IMR-90 (cell line): ENCODE results near the gene KCNN3. TPM values are rescaled to one million over a fixed set of nuclear protein-coding genes. Genes with fewer than 3 reads are reported as not detected.

Source experiments
- ATAC-seq: fragments of 200-7000 bp; cut with Tn5 transposase; 2 replicates; pipeline ENCODE4 v1.9.1; 2020; ENCODE audit warnings: low read depth, mild to moderate bottlenecking, moderate library complexity
- BruUV-seq: library from RNA; stranded (reverse); fragments of 400-500 nt; replicated peaks from 2 replicates; lab custom pipeline; 2021; lab: Mats Ljungman, UMichigan
- CTCF ChIA-PET: fragments of 300-600 bp; formaldehyde crosslinking; extraction: SDS; loops from one replicate; lab custom pipeline; 2021; ENCODE audit warnings: antibody characterized with exemption; lab: Yijun Ruan, JAX
- POLR2A ChIA-PET: fragments of 300-600 bp; sonication (Branson Sonifier 250); formaldehyde crosslinking; loops from one replicate; lab custom pipeline; 2022; ENCODE audit warnings: antibody characterized with exemption; ENCODE audit not compliant: unreplicated experiment; lab: Charles Lee
- DNase-seq: peaks from one replicate; pipeline ENCODE4 v3.0.0; 2013
- H2AFZ ChIP-seq: replicated peaks from 2 replicates; pipeline ENCODE3; 2013; ENCODE audit warnings: low read length, mild to moderate bottlenecking; ENCODE audit not compliant: poor library complexity
- H2AK5ac ChIP-seq: 2 replicates; pipeline ENCODE4 v1.6.1; 2013; ENCODE audit warnings: low read depth, low read length, inconsistent platforms
- H2AK9ac ChIP-seq: replicated peaks from 2 replicates; pipeline ENCODE3; 2013; ENCODE audit warnings: mild to moderate bottlenecking, low read depth, low read length, moderate library complexity; ENCODE audit not compliant: poor library complexity
- H2BK120ac ChIP-seq: 2 replicates; pipeline ENCODE4 v1.6.1; 2013; ENCODE audit warnings: low read depth, low read length, inconsistent platforms
- H2BK15ac ChIP-seq: 3 replicates; pipeline ENCODE4 v1.6.1; 2013; ENCODE audit warnings: low read depth, low read length, inconsistent platforms
- H2BK20ac ChIP-seq: 2 replicates; pipeline ENCODE4 v1.6.1; 2013; ENCODE audit warnings: low read depth, mild to moderate bottlenecking, inconsistent platforms, low read length, moderate library complexity
- H2BK5ac ChIP-seq: 2 replicates; pipeline ENCODE4 v1.6.1; 2013; ENCODE audit warnings: mild to moderate bottlenecking, low read depth, low read length, inconsistent platforms; ENCODE audit not compliant: poor library complexity, severe bottlenecking
- H3K14ac ChIP-seq: replicated peaks from 2 replicates; pipeline ENCODE4 v1.6.1; 2013; ENCODE audit warnings: low read depth, low read length, inconsistent platforms
- H3K18ac ChIP-seq: 2 replicates; pipeline ENCODE4 v1.6.1; 2013; ENCODE audit warnings: low read depth, low read length, control low read depth
- H3K23ac ChIP-seq: 2 replicates; pipeline ENCODE4 v1.6.1; 2013; ENCODE audit warnings: low read depth, low read length, inconsistent platforms
- H3K27ac ChIP-seq: 2 replicates; pipeline ENCODE4 v1.5.1; 2013; ENCODE audit warnings: mild to moderate bottlenecking, control low read depth, low read length; ENCODE audit not compliant: insufficient read depth
- H3K27me3 ChIP-seq: 2 replicates; pipeline ENCODE4 v1.6.1; 2013; ENCODE audit warnings: low read length; ENCODE audit not compliant: control insufficient read depth, insufficient read depth
- H3K36me3 ChIP-seq: 2 replicates; pipeline ENCODE4 v1.6.1; 2013; ENCODE audit warnings: low read length, mixed read lengths; ENCODE audit not compliant: control insufficient read depth, insufficient read depth
- H3K4ac ChIP-seq: 2 replicates; pipeline ENCODE4 v1.6.1; 2013; ENCODE audit warnings: low read depth, low read length, inconsistent platforms
- H3K4me1 ChIP-seq: 2 replicates; pipeline ENCODE4 v1.6.1; 2013; ENCODE audit warnings: low read length, mixed read lengths; ENCODE audit not compliant: control insufficient read depth, insufficient read depth
- H3K4me2 ChIP-seq: 2 replicates; pipeline ENCODE4 v1.6.1; 2013; ENCODE audit warnings: low read depth, mild to moderate bottlenecking, control low read depth, low read length, moderate library complexity
- H3K4me3 ChIP-seq: 2 replicates; pipeline ENCODE4 v1.5.1; 2013; ENCODE audit warnings: low read depth, mild to moderate bottlenecking, control low read depth, low read length, moderate library complexity; ENCODE audit not compliant: insufficient read depth
- H3K56ac ChIP-seq: 2 replicates; pipeline ENCODE4 v1.6.1; 2013; ENCODE audit warnings: low read length, inconsistent platforms; ENCODE audit not compliant: insufficient read depth; ENCODE audit errors: extremely low read depth
- H3K79me1 ChIP-seq, 2 experiments: 2 replicates each; pipeline ENCODE4 v1.6.1; 2013; ENCODE audit warnings: low read length in 2 of 2, inconsistent platforms in 1 of 2, low read depth in 1 of 2
- H3K9ac ChIP-seq: 2 replicates; pipeline ENCODE4 v1.6.1; 2013; ENCODE audit warnings: low read depth, low read length, control low read depth
- H3K9me1 ChIP-seq: 2 replicates; pipeline ENCODE4 v1.6.1; 2013; ENCODE audit warnings: low read length, inconsistent platforms; ENCODE audit not compliant: insufficient read depth
- H3K9me3 ChIP-seq: 2 replicates; pipeline ENCODE4 v1.6.1; 2013; ENCODE audit warnings: low read length; ENCODE audit not compliant: control insufficient read depth, insufficient read depth
- H4K20me1 ChIP-seq: 2 replicates; pipeline ENCODE4 v1.6.1; 2013; ENCODE audit warnings: low read length, inconsistent platforms; ENCODE audit not compliant: insufficient read depth
- H4K5ac ChIP-seq: 2 replicates; pipeline ENCODE4 v1.6.1; 2013; ENCODE audit warnings: mild to moderate bottlenecking, low read depth, low read length, control low read depth
- H4K8ac ChIP-seq, 2 experiments: 2 replicates each; pipeline ENCODE4 v1.6.1; 2013; ENCODE audit warnings: low read depth in 2 of 2, low read length in 2 of 2, control low read depth in 1 of 2, inconsistent platforms in 1 of 2
- H4K91ac ChIP-seq: 2 replicates; pipeline ENCODE4 v1.6.1; 2013; ENCODE audit warnings: low read depth, low read length, inconsistent platforms; ENCODE audit not compliant: insufficient read depth
- BHLHE40 ChIP-seq: fragments of 150-350 bp; IDR thresholded peaks from 2 replicates; pipeline ENCODE4 v1.6.1; 2016; ENCODE audit warnings: mild to moderate bottlenecking, low read depth, low read length
- CEBPB ChIP-seq: IDR thresholded peaks from 2 replicates; pipeline ENCODE4 v1.6.1; 2012; ENCODE audit warnings: low read depth, low read length, improper control_type of control experiment
- ELK1 ChIP-seq: fragments of 150-350 bp; IDR thresholded peaks from 2 replicates; pipeline ENCODE4 v1.6.1; 2016; ENCODE audit warnings: low read depth, mild to moderate bottlenecking, low read length, moderate library complexity, borderline replicate concordance
- FOS ChIP-seq: fragments of 150-350 bp; IDR thresholded peaks from 2 replicates; pipeline ENCODE4 v1.6.1; 2016; ENCODE audit warnings: low read depth, low read length
- MAFK ChIP-seq: IDR thresholded peaks from 2 replicates; pipeline ENCODE4 v1.6.1; 2012; ENCODE audit warnings: low read depth, low read length, improper control_type of control experiment
- MAZ ChIP-seq: IDR thresholded peaks from 2 replicates; pipeline ENCODE4 v1.6.1; 2012; ENCODE audit warnings: low read depth, mild to moderate bottlenecking, low read length, improper control_type of control experiment, moderate library complexity, borderline replicate concordance
- MXI1 ChIP-seq: IDR thresholded peaks from 2 replicates; pipeline ENCODE4 v1.6.1; 2012; ENCODE audit warnings: low read depth, mild to moderate bottlenecking, low read length, moderate library complexity, borderline replicate concordance
- POLR2A ChIP-seq: IDR thresholded peaks from 2 replicates; pipeline ENCODE4 v1.6.1; 2012; ENCODE audit warnings: mild to moderate bottlenecking, low read depth, low read length
- RAD21 ChIP-seq: IDR thresholded peaks from 2 replicates; pipeline ENCODE4 v1.6.1; 2012; ENCODE audit warnings: low read length, improper control_type of control experiment
- RFX5 ChIP-seq: IDR thresholded peaks from 2 replicates; pipeline ENCODE4 v1.8.0; 2012; ENCODE audit warnings: low read depth, mild to moderate bottlenecking, low read length, moderate library complexity
- SMC3 ChIP-seq: fragments of 150-350 bp; IDR thresholded peaks from 2 replicates; pipeline ENCODE4 v1.6.1; 2016; ENCODE audit warnings: low read depth, mild to moderate bottlenecking, antibody characterized with exemption, low read length, moderate library complexity
- WGBS, 2 experiments: methylation state at CpG; one replicate each; pipeline versions ENCODE4 v1.1.5 to v1.1.7; 2013; ENCODE audit warnings: missing lambda C conversion rate in 2 of 2; ENCODE audit not compliant: insufficient read length in 1 of 2; ENCODE audit errors: extremely low coverage in 2 of 2; 5-methylcytosine and 5-hydroxymethylcytosine counted together
- dilution Hi-C: fragments of 300-500 bp; cut with HindIII; formaldehyde crosslinking; loops from one replicate; pipeline ENCODE4 v1.14.3; 2018; ENCODE audit warnings: low sequenced_read_pairs; ENCODE audit not compliant: unreplicated experiment
- in situ Hi-C: fragments of 300-500 bp; cut with MboI; formaldehyde crosslinking; loops from 3 replicates; pipeline ENCODE4 v1.14.3; 2019; ENCODE audit warnings: low sequenced_read_pairs, inconsistent platforms, mixed read lengths
- intact Hi-C: fragments of 100-400 bp; cut with micrococcal nuclease; formaldehyde crosslinking; loops from 2 replicates; pipeline ENCODE4 v1.10.0; 2022
- polyA plus RNA-seq, 3 experiments: library from polyadenylated mRNA; depleted of rRNA; stranded (reverse); fragments of >200 nt; gene quantifications; 2 replicates each; pipeline ENCODE4 v1.2.3, GENCODE V29; 2012; ENCODE audit warnings: low replicate concordance in 1 of 3
- total RNA-seq: library from RNA; depleted of rRNA; stranded (reverse); fragments of >200 nt; gene quantifications from 2 replicates; pipeline ENCODE4 v1.2.3, GENCODE V29; 2012

The KCNN3 gene
- total and polyA plus RNA-seq, 2 of the 4 experiments (the other 2 are of a cell fraction), result 0.02 TPM; not detected in 1

DNA sequence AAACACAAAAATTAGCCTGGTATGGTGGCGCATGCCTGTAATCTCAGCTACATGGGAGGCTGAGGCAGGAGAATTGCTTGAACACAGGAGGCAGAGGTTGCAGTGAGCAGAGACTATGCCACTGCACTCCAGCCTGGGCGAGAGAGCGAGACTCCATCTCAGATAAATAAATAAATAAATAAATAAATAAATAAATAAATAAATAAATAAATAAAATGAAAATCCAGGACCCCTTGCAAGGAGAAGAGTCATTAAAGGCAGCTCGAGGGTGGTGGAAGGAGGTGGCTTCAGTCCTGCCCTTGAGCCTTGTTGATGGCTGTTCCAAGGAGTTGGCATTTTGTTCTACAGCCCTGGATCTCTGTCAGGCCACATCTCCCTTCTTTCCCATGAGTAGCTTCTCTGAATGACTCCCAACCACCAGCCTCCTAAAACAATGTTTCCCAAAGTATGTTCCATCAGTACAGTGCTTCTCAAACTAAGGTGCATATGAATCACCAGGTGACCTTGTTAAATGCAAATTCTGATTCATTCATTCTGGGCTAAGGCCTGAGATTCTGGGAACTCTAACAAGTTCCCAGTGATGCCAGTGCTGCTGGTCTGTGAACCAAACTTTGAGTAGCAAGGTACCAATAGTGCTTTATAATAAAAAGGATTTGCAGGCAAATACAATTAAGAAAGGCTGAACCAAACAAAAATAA is 99.0 kb downstream of the KCNN3 start:
- Histone ChIP-seq H3K18ac (no peak overlapping the region), H3K14ac (no peak overlapping the region), H4K8ac (no peak overlapping the region), H2BK5ac (no peak overlapping the region), H3K27ac (no peak overlapping the region), H4K20me1 (no peaks in the 10 kb centered on the region), H2AK5ac (no peak overlapping the region), H3K4me3 (no peak overlapping the region), H3K27me3 (peaks cover 63% of the 10 kb centered on the region), H3K4me2 (no peak overlapping the region), H3K4me1 (peaks cover 4% of the 10 kb centered on the region; the same call in 1 of the 2 replicates), H2BK20ac (no peak overlapping the region), H2BK120ac (no peak overlapping the region), H3K9ac (no peak overlapping the region), H3K9me1 (no peaks in the 10 kb centered on the region), H4K91ac (no peak overlapping the region), H2BK15ac (no peak overlapping the region), H2AFZ (no peak overlapping the region), H3K36me3 (no peaks in the 10 kb centered on the region), H2AK9ac (no peak overlapping the region), H3K4ac (no peak overlapping the region), H3K56ac (no peak overlapping the region), H3K9me3 (no peaks in the 10 kb centered on the region), H3K23ac (no peak overlapping the region), H4K5ac (no peak overlapping the region), H3K79me1 (no peaks in the 10 kb centered on the region)
- dilution Hi-C loops, result no loop called here
- ChIA-PET POLR2A (no interaction called here), CTCF (no interaction called here)
- WGBS, 2 experiments, result no CpG with 5 or more reads among the region's 4 CpGs
- intact Hi-C loops, result no loop called here
- BruUV-seq, result no TSS peak
- ATAC-seq, result no peak
- in situ Hi-C loops, result no loop called here
- TF ChIP-seq BHLHE40 (no peak), RAD21 (no peak), CEBPB (no peak), MAFK (no peak), POLR2A (no peak), RFX5 (no peak), SMC3 (no peak), MAZ (no peak), MXI1 (no peak), ELK1 (no peak), FOS (no peak)
- no peak for DNase-seq
